Activated T-helper 17 cell treated with anti-CD3 and anti-CD28 coated beads, Interleukin-2, amount 50 U/mL, for 72 hours (primary cell): ENCODE results near the gene PCCB. TPM values are rescaled to one million over a fixed set of nuclear protein-coding genes. Genes with fewer than 3 reads are reported as not detected.
A peak's percentile ranks its signal among the peaks of the same experiment; 100 is the strongest.
"Not testable (repeated sequence)": the region's sequence is repeated elsewhere in the genome, so short reads cannot be mapped to it uniquely, and the experiment has no call there.

Experiments used
- ATAC-seq: fragments of 150-1000 bp; cut with Tn5 transposase; replicated peaks from 2 replicates; pipeline ENCODE4 v1.10.0; 2021; ENCODE audit warnings: mild to moderate bottlenecking, moderate library complexity
- H3K27ac Mint-ChIP-seq: one replicate; pipeline ENCODE4 v1.8.0; 2022; ENCODE audit warnings: mixed read lengths
- H3K27me3 Mint-ChIP-seq: one replicate; pipeline ENCODE4 v1.8.0; 2022; ENCODE audit warnings: mixed read lengths
- H3K36me3 Mint-ChIP-seq: one replicate; pipeline ENCODE4 v1.8.0; 2022; ENCODE audit warnings: low read depth, mild to moderate bottlenecking, mixed read lengths
- H3K4me1 Mint-ChIP-seq: one replicate; pipeline ENCODE4 v1.8.0; 2022; ENCODE audit warnings: mixed read lengths
- H3K4me3 Mint-ChIP-seq: one replicate; pipeline ENCODE4 v1.8.0; 2022; ENCODE audit warnings: mild to moderate bottlenecking, mixed read lengths
- H3K9me3 Mint-ChIP-seq: one replicate; pipeline ENCODE4 v1.8.0; 2022; ENCODE audit warnings: mixed read lengths
- total RNA-seq, 2 donors: library from RNA; stranded (reverse); gene quantifications; one replicate each; pipeline ENCODE4 v1.2.3, GENCODE V29; 2022

PCCB gene
- total RNA-seq, 2 donors from 2014 or later, result 26.5 to 40.2 TPM

DNA sequence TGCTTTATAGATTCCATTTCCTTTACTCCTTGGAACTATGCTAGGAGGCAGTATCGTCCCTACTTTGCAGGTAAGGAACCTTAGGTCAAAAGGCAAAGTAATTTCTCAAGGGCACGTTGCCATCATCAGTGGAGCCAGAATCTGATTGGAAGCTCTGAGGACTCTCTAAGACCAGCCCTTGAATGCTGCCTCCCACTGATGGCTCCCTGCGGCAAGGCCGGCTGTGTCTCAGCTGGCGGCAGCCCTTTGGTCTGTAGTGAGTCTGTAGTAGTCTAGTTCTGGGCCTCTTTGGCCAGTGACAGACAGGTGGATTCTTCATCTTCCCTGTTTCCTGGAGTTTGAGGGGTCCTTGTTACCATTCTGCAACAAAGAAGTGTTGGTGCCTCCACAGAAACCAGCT is 76.2 kb downstream of the PCCB start:
- H3K9me3 Mint-ChIP-seq, result peaks cover 9% of the 10 kb centered on the region
- H3K27me3 Mint-ChIP-seq, result no peaks in the 10 kb centered on the region
- peaks cover 83% of the 10 kb centered on the region for H3K36me3 Mint-ChIP-seq
- no peak overlapping the region for H3K4me3 Mint-ChIP-seq
- no peak overlapping the region for H3K27ac Mint-ChIP-seq
- no peak for ATAC-seq
- no peaks in the 10 kb centered on the region for H3K4me1 Mint-ChIP-seq

DNA sequence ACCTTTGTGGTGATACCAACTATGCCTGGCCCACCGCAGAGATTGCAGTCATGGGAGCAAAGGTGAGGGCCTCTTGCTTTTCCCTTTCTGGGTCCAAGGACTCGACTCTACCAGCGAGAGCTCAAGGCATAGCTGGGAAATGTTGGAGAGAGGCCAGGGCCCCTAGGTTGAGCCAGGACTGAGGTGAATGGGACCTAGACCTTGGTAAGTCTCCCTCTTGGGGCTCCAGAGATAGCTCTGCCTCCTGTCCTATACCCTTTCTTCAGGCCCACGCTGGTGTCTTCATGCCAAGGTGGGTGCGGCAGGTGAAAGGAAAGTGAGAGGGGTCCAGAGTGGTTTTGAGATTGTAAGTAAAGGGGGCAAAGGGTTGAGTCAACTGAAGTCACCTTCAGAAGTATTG is 77.5 kb downstream of the PCCB start:
- Mint-ChIP-seq H3K36me3 (peaks cover 80% of the 10 kb centered on the region), H3K4me1 (peaks cover 4% of the 10 kb centered on the region), H3K9me3 (peaks cover 5% of the 10 kb centered on the region), H3K27me3 (no peaks in the 10 kb centered on the region), H3K27ac (no peak overlapping the region), H3K4me3 (no peak overlapping the region)
- ATAC-seq, result no peak

DNA sequence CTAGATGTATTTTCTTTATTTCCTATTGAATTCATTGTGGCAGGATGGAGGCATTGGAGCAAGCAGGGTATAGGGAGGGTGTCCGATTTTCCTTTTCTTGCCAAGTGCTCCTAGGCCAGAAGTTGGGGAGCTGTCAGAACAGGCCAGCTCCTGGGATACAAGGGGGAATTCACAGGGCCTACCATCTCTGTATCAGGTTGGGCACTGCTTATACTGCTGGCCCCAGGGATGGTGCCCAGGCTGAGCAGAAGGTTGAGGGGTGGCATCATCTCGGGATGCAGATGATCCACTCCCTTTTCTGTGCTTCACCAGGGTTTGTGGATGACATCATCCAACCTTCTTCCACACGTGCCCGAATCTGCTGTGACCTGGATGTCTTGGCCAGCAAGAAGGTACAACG is 79.5 kb downstream of the PCCB start:
- H3K4me3 Mint-ChIP-seq, result no peak overlapping the region
- H3K36me3 Mint-ChIP-seq, result peaks cover 78% of the 10 kb centered on the region
- peaks cover 9% of the 10 kb centered on the region for H3K4me1 Mint-ChIP-seq
- ATAC-seq, result no peak
- no peaks in the 10 kb centered on the region for H3K9me3 Mint-ChIP-seq
- no peak overlapping the region for H3K27ac Mint-ChIP-seq
- no peaks in the 10 kb centered on the region for H3K27me3 Mint-ChIP-seq

DNA sequence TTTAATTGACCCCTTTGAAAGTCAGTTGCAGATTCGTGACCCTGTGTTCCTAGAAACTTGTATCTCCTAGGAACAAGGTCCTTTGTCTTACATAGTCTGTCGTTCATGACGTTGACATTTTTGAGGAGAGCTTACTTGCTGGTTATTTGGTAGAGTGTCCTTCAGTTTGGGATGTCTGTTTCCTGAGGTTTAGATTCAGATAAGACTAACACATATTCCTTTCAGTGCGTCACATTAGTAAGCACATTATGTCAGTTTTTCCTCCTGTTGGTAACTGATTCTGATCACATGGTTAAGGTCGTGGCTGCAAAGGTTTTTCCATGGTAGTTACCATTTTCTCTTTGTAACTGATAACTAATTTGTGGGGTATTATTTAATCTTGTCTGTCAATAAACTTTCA is 80.8 kb downstream of the PCCB start:
- Mint-ChIP-seq H3K27ac (no peak overlapping the region), H3K4me1 (peaks cover 9% of the 10 kb centered on the region), H3K4me3 (no peak overlapping the region), H3K9me3 (no peaks in the 10 kb centered on the region), H3K27me3 (no peaks in the 10 kb centered on the region), H3K36me3 (peaks cover 75% of the 10 kb centered on the region)
- ATAC-seq, result no peak

DNA sequence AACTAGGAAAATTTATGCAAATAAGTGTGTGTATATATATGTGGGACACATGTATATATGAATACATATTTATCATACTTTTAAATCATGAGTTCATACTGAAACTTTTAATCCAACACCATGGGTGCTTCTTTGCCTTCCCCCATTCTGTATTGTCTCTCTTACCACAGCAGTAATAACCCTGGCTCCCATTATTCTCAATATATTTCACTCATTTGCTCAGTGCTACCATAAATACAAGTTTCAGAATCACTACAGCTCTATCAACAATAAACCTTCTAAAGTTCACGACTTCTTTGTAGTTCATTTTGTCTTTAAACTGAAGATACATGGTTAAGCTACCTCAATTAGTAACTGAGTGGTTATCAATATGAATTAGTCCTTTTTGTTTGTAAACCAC is 82.2 kb downstream of the PCCB start:
- Mint-ChIP-seq H3K4me1 (peaks cover 9% of the 10 kb centered on the region), H3K4me3 (no peak overlapping the region), H3K9me3 (no peaks in the 10 kb centered on the region), H3K27me3 (no peaks in the 10 kb centered on the region), H3K36me3 (peaks cover 75% of the 10 kb centered on the region), H3K27ac (peak overlapping the region; percentile 83)
- peak; percentile 18 for ATAC-seq

DNA sequence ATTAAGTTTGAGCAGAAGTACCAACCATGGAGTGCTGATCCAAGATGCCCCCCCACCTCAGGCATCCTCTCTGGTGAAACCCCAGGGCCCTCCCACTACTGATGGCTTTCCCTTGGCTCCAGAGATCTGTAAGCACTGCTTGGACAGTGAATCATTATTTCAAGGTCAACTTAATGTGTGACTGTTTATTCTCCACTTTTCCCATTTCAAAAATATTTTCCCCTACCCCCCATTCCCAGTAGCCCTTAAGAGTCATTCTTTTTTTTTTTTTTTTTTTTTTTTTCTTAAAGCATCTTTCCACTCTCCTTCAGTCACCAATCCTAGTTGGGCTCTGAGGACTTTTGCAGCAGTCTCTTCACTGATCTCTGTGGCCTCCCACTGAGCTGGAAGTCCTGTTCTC is 82.6 kb downstream of the PCCB start:
- no peak for ATAC-seq
- Mint-ChIP-seq H3K27me3 (no peaks in the 10 kb centered on the region), H3K4me1 (peaks cover 9% of the 10 kb centered on the region), H3K36me3 (peaks cover 76% of the 10 kb centered on the region), H3K27ac (peak overlapping the region; percentile 83), H3K4me3 (no peak overlapping the region), H3K9me3 (no peaks in the 10 kb centered on the region)

DNA sequence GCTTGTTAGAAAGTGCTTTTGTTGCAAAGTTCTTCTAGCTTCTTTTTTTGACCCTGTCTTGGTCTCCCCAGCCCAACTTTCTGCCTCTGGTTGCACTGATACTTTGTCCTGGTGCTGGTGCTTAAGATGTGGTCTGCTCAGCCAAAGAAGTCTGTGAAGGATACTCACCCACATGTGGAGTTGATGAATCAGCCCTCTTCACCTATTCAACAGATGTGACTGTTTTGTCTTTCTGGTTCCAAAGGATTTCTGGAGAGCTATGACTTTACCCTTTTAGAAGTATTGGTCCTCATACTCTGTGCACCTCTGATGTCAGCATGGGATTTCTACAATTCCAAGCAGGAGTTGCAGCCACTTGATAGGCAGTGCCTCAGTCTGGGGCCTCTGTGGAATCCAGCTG is 84.1 kb downstream of the PCCB start:
- Mint-ChIP-seq H3K4me1 (peaks cover 9% of the 10 kb centered on the region), H3K4me3 (no peak overlapping the region), H3K36me3 (peaks cover 76% of the 10 kb centered on the region), H3K27me3 (no peaks in the 10 kb centered on the region), H3K27ac (peak overlapping the region; percentile 28), H3K9me3 (no peaks in the 10 kb centered on the region)
- ATAC-seq, result peak; percentile 11

DNA sequence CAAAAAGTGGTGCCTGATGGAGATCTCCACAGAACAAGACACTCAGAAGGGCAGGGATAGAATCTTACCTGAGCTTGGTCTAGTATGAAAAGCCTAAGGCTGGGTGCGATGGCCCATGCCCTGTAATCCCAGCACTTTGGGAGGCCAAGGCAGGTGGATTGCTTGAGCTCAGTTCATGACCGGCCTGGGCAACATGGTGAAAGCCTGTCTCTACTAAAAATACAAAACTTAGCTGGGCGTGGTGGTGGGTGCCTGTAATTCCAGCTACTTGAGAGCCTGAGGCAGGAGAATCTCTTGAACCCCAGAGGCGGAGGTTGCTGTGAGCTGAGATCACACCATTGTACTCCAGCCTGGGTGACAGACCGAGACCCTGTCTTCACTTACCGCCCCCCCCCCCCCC is 84.6 kb downstream of the PCCB start:
- not testable (repeated sequence) for H3K9me3 Mint-ChIP-seq, H3K4me1 Mint-ChIP-seq, H3K27me3 Mint-ChIP-seq, ATAC-seq, H3K4me3 Mint-ChIP-seq
- Mint-ChIP-seq H3K36me3 (peaks cover 75% of the 10 kb centered on the region), H3K27ac (peak overlapping the region; percentile 28)

DNA sequence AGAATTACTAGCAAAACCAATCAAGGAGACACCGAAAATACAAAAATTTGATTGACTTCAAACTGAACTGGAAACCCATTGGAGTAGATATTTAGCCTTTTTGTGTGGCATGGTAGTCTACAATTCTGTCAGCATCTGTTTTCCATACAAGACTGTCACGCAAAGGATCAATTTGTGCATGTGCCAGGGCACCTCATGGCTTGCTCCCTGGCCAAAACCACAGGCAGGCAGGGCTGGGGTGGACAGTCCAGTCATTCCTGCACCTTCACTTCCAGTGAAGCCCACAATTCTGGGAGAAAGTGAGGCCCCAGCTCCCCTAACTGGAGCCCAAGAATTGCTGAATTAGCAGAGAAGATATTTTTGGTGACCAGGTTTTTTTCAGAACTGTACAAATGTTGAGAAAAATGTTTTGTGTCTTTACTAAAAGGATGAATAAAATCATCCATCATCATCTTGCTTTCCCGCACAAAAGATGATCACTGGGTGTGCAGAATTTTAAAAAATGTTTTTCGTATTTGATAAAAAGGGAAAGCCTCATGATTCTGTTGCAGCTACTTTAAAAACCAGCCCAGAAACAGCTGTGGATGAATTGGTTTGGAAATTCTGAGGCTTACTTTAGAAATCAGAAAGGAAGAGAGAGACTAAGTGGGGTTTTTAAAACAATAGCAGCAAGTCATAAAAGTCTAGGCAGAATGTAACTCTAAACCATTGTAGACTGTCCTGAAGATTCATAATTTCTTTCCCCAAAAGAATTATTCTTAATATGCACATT is 86.4 kb downstream of the PCCB start:
- no peak for ATAC-seq
- Mint-ChIP-seq H3K36me3 (peaks cover 91% of the 10 kb centered on the region), H3K27me3 (no peaks in the 10 kb centered on the region)

DNA sequence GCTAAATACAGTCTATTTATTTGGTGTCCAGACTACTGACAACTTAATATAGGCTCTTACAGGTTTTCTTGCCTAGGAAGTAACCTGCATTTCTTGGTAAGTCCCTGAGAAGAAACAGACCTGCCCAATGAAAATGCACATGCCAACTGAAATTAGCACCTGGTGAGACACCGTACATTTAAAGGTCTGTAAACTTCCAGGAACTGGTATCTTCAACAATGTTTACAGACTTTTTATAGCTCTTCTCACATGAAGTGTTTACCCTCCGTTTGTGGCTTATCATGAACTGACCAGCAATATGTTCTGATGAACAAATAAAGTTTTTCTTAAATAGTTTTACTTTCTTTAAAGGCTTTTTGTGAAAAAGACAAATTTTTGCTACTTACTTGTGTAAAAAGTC is 93.3 kb downstream of the PCCB start:
- Mint-ChIP-seq H3K36me3 (peaks cover 76% of the 10 kb centered on the region), H3K4me3 (no peak overlapping the region), H3K27ac (peak overlapping the region; percentile 52), H3K4me1 (no peaks in the 10 kb centered on the region), H3K9me3 (no peaks in the 10 kb centered on the region), H3K27me3 (no peaks in the 10 kb centered on the region)
- ATAC-seq, result no peak

More for the DNA sequence above, 86.4 kb downstream of the PCCB start:
- Mint-ChIP-seq H3K4me3 (no peak overlapping the region), H3K4me1 (peaks cover 9% of the 10 kb centered on the region), H3K9me3 (no peaks in the 10 kb centered on the region), H3K27ac (no peak overlapping the region)

DNA sequence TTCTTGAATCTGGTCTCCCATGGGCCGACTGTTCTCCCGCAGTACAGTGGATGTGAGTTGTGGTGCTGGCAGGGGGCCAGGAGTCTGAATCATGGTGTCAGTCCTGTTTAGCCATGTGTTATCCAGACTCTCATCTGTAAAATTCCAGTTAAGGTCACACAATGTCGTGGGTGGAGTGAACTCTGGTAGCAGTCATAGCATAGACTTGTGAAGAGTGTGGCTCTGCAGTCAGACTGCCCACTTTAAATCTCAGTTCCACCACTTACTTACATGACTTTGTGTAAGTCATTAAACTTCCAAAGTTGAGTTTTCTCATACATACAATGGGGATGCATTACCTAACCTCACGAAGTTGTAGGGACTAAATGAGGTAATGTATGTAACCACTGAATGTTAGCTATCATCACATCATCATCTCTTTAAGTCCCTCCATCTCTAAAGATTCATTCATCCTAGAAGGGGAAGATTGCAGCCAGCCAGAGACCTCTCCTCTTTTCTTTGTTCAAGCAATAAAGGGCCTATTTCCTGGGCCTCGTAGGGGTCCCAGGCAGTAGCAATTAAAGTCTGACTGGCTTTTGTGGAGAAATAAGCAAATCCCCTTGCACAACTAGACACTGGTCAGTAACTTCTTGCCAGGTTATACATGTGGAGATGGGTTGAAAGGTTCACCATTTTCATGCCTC is 93.9 kb downstream of the PCCB start:
- peak overlapping the region; percentile 52 for H3K27ac Mint-ChIP-seq

DNA sequence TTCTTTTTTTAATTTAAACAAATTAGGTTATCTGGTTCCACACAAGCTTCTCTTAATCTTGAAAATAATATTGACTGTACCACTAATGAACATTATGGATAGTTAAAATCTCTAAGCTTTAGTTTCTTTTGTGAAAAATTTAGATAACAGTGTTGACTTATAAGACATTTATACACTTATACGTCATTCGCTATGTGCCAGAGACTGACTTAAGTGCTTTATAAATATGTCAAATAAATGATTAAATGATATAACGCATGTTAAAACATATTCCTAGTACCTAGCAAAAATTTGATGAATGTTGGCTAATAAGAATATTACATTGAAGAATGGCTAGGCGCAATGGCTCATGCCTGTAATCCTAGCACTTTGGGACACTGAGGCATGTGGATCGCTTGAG is 96.3 kb downstream of the PCCB start:
- Mint-ChIP-seq H3K27me3 (no peaks in the 10 kb centered on the region), H3K36me3 (peaks cover 69% of the 10 kb centered on the region)

More for the DNA sequence above, 93.9 kb downstream of the PCCB start:
- H3K4me3 Mint-ChIP-seq, result no peak overlapping the region
- no peaks in the 10 kb centered on the region for H3K4me1 Mint-ChIP-seq
- ATAC-seq, result no peak
- H3K27me3 Mint-ChIP-seq, result no peaks in the 10 kb centered on the region
- peaks cover 76% of the 10 kb centered on the region for H3K36me3 Mint-ChIP-seq
- no peaks in the 10 kb centered on the region for H3K9me3 Mint-ChIP-seq

DNA sequence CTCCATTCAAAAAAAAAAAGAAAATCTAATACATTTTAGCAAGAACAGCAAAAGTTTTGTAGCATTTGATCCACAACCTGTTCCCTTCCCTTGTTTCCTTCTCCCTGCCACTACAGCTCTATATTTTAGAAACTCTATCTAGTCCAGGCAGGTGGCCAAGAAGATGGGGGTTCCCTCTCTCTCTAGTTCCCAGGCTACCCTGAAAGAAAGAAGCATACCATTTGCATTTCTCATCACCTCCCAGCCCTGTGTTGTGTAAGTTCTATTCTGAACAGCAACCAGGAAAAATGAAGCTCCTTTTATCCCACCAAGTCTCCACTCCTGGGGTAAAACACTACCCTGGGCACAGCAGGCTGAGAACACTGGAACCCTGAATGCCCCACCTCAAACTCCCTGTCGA is 100.0 kb downstream of the PCCB start:
- no peak overlapping the region for H3K4me3 Mint-ChIP-seq
- H3K36me3 Mint-ChIP-seq, result peaks cover 58% of the 10 kb centered on the region
- H3K4me1 Mint-ChIP-seq, result peaks cover 5% of the 10 kb centered on the region
- ATAC-seq, result no peak
- peak overlapping the region; percentile 15 for H3K27ac Mint-ChIP-seq
- H3K27me3 Mint-ChIP-seq, result no peaks in the 10 kb centered on the region
- no peaks in the 10 kb centered on the region for H3K9me3 Mint-ChIP-seq

More for the DNA sequence above, 96.3 kb downstream of the PCCB start:
- no peaks in the 10 kb centered on the region for H3K4me1 Mint-ChIP-seq
- no peak overlapping the region for H3K27ac Mint-ChIP-seq
- no peak for ATAC-seq
- H3K9me3 Mint-ChIP-seq, result no peaks in the 10 kb centered on the region
- no peak overlapping the region for H3K4me3 Mint-ChIP-seq

DNA sequence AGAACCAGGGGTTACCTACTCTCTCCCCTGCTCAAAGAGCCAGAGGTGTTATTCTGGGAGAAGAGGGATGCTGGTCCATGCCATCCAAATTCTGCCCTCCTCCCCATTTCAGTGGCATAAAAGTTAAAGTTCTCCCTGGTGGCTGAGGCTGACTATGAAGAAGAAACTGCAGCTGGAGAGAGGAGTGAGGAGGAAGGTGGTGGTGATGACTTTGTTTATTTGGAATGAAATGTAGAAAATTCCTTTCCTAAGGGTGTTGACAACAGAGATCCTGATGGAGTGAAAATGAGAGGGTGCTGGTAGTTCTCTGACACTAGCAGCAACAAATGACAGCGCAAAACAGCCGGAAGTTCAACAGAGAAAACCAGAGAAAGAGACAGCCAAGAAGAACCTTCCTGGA is 100.4 kb downstream of the PCCB start:
- H3K9me3 Mint-ChIP-seq, result no peaks in the 10 kb centered on the region
- no peak for ATAC-seq
- H3K36me3 Mint-ChIP-seq, result peaks cover 60% of the 10 kb centered on the region
- H3K4me1 Mint-ChIP-seq, result peaks cover 5% of the 10 kb centered on the region
- H3K27me3 Mint-ChIP-seq, result no peaks in the 10 kb centered on the region
- H3K27ac Mint-ChIP-seq, result peak overlapping the region; percentile 15
- H3K4me3 Mint-ChIP-seq, result no peak overlapping the region

DNA sequence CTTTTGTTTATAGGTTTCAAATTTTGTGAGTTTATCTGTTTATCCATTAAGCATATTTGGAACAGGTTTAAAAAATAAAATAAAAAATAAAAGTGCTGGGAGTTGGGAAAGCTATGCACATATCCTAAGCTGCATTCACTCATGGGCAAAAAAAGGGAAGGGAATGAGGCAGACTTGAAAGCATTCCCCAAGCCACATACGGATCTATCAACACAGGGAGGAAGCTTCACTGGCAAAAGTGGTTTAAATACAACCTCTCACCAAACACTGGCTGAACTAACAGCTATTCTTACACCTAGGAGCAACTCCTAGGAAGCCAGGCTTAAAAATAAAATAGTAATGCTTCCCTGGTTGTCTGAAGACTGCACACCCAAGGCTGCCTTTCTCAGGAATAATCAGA is 101.2 kb downstream of the PCCB start:
- no peak overlapping the region for H3K4me3 Mint-ChIP-seq
- H3K9me3 Mint-ChIP-seq, result no peaks in the 10 kb centered on the region
- H3K36me3 Mint-ChIP-seq, result peaks cover 60% of the 10 kb centered on the region
- no peaks in the 10 kb centered on the region for H3K27me3 Mint-ChIP-seq
- no peak for ATAC-seq
- H3K27ac Mint-ChIP-seq, result no peak overlapping the region
- H3K4me1 Mint-ChIP-seq, result peaks cover 5% of the 10 kb centered on the region
